Effector CD8-positive, alpha-beta T cell (primary cell): Measurements from ENCODE around the gene XXYLT1.

ENCODE experiments used
- DNase-seq: peaks from one replicate; lab custom pipeline; 2025; lab: John Stamatoyannopoulos, UW

Gene XXYLT1

DNA sequence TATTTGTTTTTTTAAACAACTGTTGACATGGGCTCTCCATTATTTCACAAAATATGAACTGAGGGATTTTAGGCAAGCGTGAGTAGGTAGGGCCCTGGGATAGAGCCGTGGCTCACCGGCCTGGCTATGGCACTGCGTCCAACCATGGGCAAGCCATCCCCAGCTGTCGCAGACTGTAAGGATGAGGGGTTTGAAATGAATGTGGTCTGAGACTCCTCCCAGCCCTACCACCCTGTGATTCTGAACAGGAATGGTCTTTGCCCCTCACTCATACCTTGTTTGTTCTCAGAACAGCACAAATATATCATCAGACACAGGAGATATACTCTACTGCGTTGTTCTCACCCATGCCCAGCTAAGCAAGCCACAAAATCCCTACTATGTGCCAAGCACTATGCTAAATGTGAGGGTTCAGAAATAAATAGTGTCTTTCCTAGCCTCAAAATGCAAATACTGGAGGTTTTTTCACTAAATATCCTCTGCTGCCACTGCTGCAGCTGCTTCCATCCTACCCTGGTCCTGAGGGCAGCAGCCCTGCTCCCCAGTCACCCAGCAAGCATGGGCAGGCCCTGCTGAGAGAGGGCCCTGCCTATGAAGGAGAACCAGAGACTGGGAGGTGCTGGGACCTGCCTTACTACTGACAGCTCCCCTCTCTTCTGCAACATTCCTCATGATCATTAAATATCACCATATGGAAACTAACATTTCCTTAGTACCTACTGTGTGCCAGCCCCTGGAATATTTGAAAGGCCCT lies 102.8 kb downstream of the XXYLT1 start:
- no peak for DNase-seq

DNA sequence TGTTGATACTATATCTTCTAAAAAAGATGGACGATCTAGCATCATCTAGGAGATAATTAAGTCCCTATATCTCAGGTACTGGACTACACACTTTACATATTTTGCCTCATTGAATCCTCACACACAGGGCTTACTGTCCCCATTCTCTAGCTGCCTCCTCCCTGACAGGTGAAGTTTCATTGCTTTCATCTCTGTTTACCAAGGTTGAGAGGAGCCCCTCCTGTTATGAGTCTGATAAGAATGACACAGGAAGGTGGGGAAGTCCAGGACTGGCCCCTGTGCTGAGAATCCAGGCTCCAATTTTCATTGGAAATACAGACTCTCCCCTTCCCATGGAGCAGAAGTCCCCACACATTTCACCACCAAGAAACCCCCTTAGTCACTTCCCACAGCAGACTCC lies 105.2 kb downstream of the XXYLT1 start:
- no peak for DNase-seq

DNA sequence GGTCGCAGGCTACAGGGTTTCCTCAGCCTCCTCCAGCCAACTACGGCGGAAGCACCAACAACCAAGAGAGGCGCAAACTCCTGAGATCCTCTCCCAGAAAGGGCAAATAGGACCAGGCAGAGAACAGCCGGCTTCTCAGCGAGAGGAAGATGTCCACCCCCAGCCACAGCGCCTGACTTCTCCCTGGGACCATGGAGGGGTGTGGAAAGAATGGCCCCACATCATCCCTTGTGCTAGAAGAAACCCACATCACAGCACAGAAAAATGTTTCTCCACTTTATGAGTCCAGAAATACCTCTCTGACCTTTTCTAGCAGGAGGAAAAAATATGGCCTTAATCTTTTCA lies 105.7 kb downstream of the XXYLT1 start:
- no peak for DNase-seq

DNA sequence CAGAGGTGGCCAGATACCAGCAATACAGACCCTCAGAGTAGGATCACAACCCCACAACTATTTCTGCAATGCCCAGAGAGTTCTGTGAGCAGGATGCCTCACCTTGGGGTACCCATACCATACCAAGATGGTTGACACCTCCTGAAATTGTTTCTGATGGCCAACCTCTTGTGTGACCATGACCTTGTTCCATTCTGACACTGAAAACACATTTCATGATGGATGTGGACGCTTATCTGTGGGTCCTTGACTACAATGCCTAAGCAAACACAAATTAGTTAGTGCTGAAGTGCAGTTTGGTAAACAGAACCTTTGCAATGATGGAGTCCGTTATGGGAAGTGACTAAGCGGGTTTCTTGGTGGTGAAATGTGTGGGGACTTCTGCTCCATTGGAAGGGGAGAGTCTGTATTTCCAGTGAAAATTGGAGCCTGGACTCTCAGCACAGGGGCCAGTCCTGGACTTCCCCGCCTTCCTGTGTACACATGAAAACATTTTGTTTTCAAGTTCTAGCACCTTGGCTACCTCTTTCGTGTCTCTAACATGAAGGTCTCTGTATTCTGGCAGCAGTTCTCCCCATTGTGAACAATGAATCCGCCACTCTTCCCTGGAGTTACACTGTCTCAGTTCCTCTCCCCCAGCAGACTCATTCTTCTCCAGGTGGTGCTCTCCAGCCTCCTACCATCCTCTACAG lies 106.2 kb downstream of the XXYLT1 start:
- DNase-seq = no peak

DNA sequence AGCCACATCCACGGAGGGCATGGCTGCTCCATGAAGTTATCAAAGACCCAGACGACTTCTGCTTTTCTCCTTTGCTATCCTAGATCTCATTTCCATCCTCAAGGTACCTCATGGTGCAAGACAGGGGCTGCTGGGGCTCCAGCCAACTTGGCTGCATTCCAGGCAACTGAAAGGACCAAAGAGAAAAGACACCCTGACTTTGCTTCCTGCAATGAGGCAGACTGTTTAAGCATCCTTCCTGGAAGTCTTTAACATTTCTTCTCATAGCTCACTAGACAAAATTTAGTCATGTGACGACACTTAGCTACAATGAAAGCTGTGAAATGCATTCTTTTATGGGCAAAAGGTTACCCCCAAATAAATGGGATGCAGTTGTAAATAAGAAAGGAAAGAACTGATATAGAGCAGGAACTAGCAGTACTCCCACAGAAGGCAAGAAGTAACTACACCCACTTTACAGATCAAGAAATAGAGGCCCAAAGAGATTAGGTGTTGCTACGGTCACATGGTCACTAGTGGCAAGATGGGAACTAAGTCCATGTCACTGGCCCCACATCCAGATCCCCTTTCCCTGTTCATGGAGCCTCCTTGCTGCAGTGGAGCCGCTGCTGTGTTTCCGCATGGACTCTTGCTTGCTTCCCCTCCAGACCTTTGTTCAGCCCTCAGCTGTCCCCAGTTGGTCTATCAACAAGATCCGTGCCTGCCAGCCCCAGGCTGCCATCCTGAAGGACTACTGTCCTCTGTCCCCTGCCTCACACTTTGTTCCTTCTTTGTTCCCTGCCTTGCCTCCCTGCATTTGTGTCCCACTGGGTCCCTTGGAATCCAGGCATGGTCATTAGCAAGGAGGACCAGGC lies 107.0 kb downstream of the XXYLT1 start:
- DNase-seq = no peak

DNA sequence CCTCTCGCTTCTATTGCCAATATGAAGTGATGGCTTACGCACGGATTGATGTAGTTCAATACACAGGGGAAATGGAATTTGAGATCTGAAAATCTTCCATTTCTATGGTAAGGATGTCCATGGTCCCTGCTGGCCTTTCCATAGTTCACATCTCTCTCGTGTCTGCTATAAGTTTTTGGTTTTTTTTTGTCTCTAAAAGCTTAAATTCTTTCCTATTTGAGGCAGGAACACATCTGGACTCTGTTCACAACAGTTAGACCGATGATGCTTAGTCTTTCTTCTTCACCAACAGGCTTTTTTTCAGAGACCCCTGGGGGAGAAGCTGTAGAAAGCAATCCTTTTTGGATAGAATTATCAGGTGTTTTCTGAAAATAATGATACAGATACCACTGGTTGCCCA lies 108.1 kb downstream of the XXYLT1 start:
- DNase-seq = no peak

DNA sequence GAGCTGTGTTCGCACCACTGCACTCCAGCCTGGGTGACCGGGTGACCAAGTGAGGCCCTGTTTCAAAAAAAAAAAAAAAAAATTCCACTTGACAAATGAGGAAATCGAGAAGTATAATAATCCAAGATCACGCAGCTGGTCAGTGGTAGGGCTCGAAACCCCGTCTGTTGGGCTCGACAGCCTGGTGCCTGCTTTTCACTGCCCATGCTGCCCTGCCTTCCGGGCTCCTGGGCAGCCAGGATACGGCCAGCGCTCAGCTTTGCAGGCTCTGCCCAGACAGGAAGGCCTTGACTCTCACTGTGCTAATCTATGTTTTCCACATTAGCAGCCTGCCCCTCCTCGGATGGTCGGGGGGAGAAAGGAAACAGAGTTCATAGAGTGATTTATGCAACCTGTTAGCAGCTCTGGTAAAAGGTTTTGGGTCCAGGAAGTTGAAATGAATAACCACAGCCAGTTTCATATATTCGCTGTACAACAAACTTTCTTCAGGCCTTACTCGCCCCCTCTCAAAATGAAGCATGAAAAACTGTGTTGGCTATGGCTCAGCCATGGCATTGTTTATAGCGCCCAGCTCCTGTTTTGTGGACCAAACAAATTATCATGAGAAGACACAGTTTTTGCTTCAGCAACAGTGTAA lies 108.8 kb downstream of the XXYLT1 start:
- no peak for DNase-seq

DNA sequence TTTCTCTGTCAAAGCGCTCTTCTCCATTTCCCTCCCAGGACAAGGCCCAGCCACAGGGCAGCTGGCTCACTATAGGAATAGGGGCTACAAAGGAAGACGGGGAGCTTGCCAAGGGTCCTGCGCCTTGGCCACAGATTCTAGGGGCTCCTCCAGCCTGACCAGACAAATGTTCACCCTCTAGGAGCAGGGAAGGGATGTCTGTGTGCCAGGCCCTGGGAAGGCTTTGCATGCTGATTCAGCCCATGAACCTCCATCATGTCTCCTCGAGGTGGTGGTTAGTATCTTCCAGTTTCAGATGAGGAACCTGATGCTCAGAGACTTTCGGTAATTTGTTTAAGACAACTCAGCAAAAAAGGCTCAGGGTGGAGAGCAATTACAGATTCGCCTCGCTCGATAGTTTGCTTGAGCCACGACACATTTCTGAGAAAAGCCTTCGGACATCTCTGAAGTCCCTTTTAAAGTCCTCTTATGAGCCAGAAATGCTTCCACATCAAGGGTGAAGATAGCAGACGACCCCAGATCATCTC lies 110.0 kb downstream of the XXYLT1 start:
- no peak for DNase-seq

DNA sequence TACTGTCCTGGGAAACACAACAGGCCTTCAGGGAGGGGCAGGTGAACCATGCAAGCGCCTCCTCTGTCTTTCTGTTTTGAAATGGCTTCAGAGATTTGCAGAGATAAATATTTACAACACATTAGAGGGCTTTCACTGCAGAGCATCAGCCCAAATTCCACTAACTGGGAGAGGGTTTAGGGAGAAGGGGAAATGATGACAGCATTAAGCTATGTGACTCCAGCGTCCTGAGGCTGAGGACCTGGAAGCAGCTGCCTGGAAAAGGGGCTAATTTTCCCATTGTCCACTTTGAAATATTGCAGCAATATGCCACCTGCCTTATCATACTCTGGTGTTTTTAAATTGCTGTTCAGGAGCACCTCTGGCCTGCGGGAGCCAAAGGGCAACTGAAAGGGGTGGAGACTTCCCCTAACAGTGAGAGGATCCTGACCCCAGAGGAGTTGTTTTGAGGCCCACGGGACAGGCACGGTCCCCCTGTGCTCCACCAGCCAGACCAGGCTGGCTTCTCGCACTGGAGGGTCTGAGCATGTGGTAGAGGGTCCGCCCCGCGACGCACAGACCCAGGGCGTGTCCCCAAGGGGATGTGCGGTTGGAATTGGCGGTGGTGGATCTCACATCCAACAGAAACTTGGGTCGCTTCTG lies 110.6 kb downstream of the XXYLT1 start:
- DNase-seq = no peak

DNA sequence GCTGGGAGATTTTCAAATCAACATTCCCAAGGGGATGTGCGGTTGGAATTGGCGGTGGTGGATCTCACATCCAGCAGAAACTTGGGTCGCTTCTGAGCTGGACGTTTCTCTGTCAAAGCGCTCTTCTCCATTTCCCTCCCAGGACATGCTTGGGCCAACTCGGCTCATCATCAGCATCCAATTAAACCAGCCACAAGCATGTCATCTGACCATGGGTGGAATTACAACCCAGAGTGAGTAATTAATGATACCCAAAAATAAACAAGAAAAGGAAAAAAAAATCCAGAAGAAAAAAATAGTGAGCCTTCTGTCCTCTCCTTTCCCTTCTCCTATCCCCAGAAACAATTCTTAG lies 111.2 kb downstream of the XXYLT1 start:
- DNase-seq = no peak

DNA sequence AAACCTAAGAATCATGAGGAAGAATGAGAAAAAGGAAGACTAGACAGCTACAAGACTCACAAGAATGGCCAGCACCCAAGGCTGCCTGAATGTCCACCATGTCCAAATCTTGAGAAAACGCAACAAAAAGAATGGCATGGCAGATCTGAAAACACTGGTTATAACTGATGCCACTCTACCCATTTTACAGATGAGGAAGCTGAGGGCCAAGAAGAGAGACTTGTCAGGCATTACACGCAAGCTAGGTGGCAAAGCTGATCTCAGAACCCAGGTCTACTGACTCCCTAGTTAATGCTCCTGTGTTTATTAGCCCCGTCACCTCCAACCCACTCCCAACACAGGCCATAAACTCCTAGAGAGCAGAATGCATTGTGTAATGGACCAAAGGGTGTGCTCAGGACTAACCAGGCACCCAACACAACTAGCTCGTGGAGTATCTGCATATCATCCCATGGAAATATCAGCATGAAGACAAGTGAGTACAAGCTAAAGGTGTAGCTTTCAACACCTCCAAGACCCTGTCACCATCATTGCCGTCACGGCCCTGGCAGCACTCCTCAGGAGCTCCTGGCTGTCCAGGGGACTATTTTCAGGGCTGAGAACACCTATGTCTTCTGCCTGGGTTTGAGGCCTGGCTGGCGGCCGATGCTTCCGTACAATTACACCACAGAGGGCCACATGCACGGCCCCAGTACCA lies 111.7 kb downstream of the XXYLT1 start:
- no peak for DNase-seq

DNA sequence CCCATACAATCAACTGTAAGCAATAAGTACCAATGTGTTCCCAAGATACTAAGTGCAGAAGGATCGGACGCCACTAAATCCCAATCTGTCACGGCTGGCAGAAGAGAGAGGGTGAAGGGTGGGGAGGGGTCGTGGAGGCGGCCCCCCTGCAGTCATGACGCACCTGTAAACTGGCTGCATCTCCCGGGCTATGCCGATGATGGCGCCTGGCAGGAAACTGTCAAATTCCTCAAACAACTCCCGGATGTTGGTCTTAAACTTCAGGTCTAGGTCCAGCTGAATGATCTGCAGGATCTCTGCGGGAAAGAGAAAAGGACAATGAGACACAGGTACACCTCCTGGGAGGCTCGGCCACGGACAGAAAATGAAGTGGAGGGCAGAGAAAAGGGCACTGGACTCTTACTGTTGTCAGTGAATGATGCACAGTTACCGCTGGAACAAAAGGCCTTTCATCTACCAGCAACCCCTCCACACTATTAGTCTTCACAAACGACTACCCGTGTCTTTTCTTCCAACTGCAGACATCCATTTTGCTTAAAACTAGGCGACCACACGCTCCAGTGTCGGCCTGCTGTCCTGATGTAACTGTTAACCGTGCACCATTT lies 114.6 kb downstream of the XXYLT1 start:
- no peak for DNase-seq

DNA sequence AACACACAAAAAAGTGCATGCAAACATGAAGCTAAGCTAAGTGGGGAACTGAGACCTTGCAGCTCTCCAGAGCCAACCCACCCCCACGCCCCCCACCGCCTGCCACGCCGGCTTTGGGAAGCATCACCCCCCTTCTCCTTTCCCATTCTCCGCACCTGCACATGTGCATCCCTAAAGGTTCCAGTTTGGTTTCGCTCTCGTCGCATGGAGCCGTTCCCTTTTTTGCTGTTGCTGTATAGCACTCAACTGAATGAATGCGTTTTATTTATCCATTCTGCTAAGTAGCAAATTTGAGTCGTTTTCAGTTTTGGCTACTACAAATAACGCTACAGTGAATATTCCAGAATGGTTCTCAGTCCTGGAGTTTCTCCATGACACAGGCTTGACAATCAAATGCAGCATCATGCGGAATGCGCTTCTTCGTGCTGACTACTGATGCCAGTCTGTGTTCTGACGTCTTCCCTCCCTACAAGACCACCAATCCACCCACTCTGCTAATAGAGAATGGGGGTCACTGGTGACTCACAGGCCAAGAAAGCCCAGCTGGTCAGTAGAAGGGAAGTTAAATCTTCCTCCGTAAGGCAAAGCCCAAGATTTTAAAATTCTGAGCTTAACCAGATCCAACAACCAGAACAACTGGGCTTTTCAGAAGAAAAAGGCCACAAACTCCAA lies 115.3 kb downstream of the XXYLT1 start:
- DNase-seq = no peak

DNA sequence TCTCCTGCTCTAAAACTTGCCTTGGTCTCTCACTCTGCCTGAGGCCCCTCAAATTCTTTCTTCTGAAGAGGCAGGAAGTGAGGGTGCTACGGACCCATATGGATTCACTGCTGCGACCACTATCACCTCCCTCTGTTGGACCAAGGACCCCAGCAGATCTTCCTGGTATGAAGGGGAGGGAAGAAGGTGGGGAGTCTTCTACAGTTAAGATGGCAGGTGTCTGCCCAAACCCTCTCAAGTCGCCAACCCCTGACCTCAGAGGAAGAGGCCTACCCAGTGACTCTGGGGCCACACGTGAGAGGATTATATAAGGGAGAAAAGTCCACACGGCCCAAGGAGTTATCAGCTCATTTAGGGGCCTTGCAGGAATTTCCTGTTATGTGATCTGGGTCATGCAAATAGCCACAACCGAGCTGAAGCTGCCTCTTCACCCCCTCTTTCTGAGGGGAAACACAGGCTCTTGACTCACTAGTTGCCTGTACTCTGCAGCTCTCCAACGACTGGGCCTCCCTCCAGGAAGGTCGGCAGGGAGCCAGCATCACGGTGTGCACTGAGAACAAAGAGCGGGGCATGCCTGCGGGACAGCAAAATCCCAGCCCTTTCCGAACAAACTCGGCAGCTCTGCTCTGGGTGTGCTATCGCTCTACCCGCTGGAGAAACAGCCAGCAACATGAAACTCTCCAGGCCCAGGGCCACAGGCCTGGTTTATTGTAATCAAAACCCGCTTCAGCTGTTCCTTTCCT lies 116.0 kb downstream of the XXYLT1 start:
- no peak for DNase-seq

DNA sequence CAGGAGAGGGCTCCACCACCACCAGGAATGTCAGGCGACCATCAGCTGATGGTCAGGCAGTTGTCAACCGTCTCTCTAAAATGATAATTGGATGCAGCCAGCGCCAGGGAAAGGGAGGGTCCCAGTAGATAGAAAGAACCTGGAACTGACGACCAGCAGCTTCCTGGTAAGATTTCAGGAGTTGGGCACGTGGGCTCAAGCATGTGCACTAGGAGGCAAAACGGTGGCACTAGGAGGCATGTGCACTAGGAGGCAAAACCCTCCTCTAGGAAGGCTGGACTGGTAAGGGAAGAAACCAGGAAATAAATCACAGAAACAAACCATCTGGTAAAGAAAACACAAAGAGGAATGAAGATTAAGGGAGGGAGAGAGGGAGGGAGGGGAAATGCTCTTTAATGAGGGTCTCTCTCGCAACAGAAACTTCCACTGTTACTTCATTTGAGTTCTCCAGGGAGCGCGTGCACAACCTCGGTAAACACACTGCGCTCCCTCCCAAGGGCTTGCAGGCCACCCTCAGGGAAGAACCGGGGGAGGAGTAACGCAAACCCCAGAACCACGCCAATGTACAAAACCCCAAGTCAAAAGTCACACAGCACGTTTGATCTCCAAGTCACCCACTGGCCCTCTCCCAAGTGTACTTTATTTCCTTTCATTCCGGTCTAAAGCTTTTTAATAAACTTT lies 116.7 kb downstream of the XXYLT1 start:
- DNase-seq = no peak

DNA sequence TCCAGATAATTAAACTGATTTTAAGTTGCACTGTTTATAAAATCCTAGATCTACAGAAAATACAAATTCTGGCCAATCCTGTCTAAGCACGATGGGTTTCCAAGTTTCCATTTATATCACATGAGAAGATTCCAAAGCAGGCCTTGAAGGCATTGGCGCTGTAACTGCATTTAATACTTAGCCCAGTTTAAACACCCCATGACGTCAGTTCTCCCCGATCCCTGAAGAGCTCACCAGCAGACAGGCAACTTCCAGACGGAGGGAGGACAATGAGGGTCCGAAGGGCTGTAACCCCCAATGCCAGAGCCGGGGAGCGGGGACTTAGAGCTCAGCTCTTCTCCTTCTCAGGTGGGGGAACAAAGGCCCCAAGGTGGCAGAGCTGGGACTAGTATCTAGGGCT lies 117.3 kb downstream of the XXYLT1 start:
- DNase-seq = no peak

DNA sequence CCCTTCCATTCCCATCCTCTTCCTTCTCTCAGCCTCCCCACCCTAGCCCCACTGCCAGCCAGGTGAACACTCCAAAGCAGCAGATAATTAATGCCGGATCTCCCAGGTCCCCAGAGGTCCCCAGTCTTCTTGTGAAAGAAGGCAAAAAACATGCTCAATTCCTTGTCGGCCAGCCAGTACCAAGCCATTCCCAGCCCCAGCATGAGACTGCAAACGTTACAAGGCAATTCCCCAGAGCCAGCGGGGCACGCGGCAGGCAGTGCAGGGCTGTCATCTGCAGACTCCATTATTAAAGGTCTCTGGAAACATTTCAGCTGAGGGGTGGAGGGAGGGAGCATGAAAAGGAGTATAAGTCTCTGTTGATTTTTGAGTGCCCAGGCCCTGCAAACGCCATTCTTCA lies 117.8 kb downstream of the XXYLT1 start:
- DNase-seq = no peak

DNA sequence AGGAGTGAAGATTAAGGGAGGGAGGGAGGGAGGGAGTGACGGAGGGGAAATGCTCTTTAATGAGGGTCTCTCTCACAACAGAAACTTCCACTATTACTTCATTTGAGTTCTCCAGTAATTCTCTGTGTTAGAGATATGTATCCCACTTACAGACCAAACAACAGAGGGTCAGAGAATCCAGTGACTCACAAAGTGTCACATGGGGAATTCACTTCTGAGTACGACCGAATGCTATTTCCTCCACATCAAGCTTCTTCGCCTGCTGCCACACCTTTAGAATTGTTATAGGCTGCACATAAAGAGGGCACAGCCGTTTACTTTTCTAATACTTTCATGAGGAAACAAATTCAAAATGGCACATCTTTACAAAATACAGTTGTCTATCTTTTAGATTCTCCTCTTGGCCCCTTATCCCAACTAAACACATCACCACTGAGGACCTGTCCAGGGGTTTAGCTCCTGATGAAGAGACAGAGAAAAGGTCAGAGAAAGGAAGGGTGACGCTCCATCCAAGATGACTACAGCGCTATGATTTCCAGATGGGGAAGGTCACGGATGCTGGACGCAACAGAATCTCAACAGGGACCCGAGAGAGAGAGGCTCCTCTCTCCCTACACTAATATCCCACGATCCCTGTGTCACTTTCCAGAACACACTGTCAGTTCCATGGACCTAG lies 119.0 kb downstream of the XXYLT1 start:
- DNase-seq = no peak
